Rectal smooth muscle tissue (tissue), 1 donor: Measurements from ENCODE around the gene YPEL4.
A peak's percentile ranks its signal among the peaks of the same experiment; 100 is the strongest.
"Not testable (repeated sequence)": the region's sequence is repeated elsewhere in the genome, so short reads cannot be mapped to it uniquely, and the experiment has no call there.

Experiments
- H3K27ac ChIP-seq: one replicate; pipeline ENCODE4 v1.7.0; 2013; ENCODE audit warnings: low read depth, low read length, inconsistent platforms
- H3K27me3 ChIP-seq: one replicate; pipeline ENCODE4 v1.7.0; 2013; ENCODE audit warnings: low read length; ENCODE audit not compliant: control insufficient read depth, insufficient read depth
- H3K36me3 ChIP-seq: one replicate; pipeline ENCODE4 v1.7.0; 2013; ENCODE audit warnings: low read length; ENCODE audit not compliant: control insufficient read depth, insufficient read depth
- H3K4me1 ChIP-seq: one replicate; pipeline ENCODE4 v1.7.0; 2013; ENCODE audit warnings: low read length; ENCODE audit not compliant: control insufficient read depth, insufficient read depth
- H3K4me3 ChIP-seq: one replicate; pipeline ENCODE4 v1.7.0; 2013; ENCODE audit warnings: low read length
- H3K9ac ChIP-seq: one replicate; pipeline ENCODE4 v1.7.0; 2013; ENCODE audit warnings: low read length

The YPEL4 gene

GRCh38 chr11:57649826-57650738 is at the start of gene YPEL4:
Gene YPEL4 (minus strand): TSS chr11:57649912. CDS start chr11:57647107, 2,805 bp downstream.
- peaks cover 5% of the 10 kb centered on the region for H3K4me1 ChIP-seq
- peaks cover 36% of the 10 kb centered on the region for H3K27me3 ChIP-seq
- no peak within 1 kb of the TSS for H3K9ac ChIP-seq
- no peaks in the 10 kb centered on the region for H3K36me3 ChIP-seq
- H3K27ac ChIP-seq: no peak within 1 kb of the TSS
- peak within 1 kb of the TSS; percentile 52 for H3K4me3 ChIP-seq

GRCh38 chr11:57698843-57699365 is 49.2 kb upstream of the YPEL4 start:
- H3K9ac ChIP-seq: no peak overlapping the region
- H3K36me3 ChIP-seq: peaks cover 37% of the 10 kb centered on the region
- no peak overlapping the region for H3K27ac ChIP-seq
- H3K27me3 ChIP-seq: no peaks in the 10 kb centered on the region
- no peak overlapping the region for H3K4me3 ChIP-seq
- no peaks in the 10 kb centered on the region for H3K4me1 ChIP-seq

- H3K4me1 ChIP-seq: not testable (repeated sequence)
- peaks cover 28% of the 10 kb centered on the region for H3K36me3 ChIP-seq
These were observed 40.8 kb upstream of the YPEL4 start for GRCh38 chr11:57690474-57690873.

GRCh38 chr11:57681168-57681567 is 31.5 kb upstream of the YPEL4 start:
- no peak overlapping the region for H3K4me3 ChIP-seq
- H3K36me3 ChIP-seq: peaks cover 12% of the 10 kb centered on the region
- no peak overlapping the region for H3K27ac ChIP-seq
- no peaks in the 10 kb centered on the region for H3K4me1 ChIP-seq
- no peaks in the 10 kb centered on the region for H3K27me3 ChIP-seq
- H3K9ac ChIP-seq: no peak overlapping the region

More at GRCh38 chr11:57690474-57690873, 40.8 kb upstream of the YPEL4 start:
- H3K4me3 ChIP-seq, H3K9ac ChIP-seq, H3K27me3 ChIP-seq, H3K27ac ChIP-seq: not testable (repeated sequence)

- H3K27ac ChIP-seq: no peak overlapping the region
These were observed 30.8 kb upstream of the YPEL4 start for GRCh38 chr11:57680552-57680874.

GRCh38 chr11:57679396-57679795 is 29.7 kb upstream of the YPEL4 start:
- H3K4me1 ChIP-seq: no peaks in the 10 kb centered on the region
- peaks cover 10% of the 10 kb centered on the region for H3K36me3 ChIP-seq
- no peaks in the 10 kb centered on the region for H3K27me3 ChIP-seq
- no peak overlapping the region for H3K4me3 ChIP-seq
- H3K27ac ChIP-seq: no peak overlapping the region
- no peak overlapping the region for H3K9ac ChIP-seq

More at GRCh38 chr11:57680552-57680874, 30.8 kb upstream of the YPEL4 start:
- Histone ChIP-seq H3K27me3 (no peaks in the 10 kb centered on the region), H3K4me1 (no peaks in the 10 kb centered on the region), H3K36me3 (peaks cover 12% of the 10 kb centered on the region), H3K4me3 (no peak overlapping the region), H3K9ac (no peak overlapping the region)

GRCh38 chr11:57675176-57675941 is 25.6 kb upstream of the YPEL4 start:
- Histone ChIP-seq H3K4me1 (no peaks in the 10 kb centered on the region), H3K27ac (no peak overlapping the region), H3K27me3 (no peaks in the 10 kb centered on the region), H3K4me3 (no peak overlapping the region), H3K9ac (no peak overlapping the region), H3K36me3 (peaks cover 12% of the 10 kb centered on the region)

GRCh38 chr11:57674251-57674650 is 24.5 kb upstream of the YPEL4 start:
- no peak overlapping the region for H3K9ac ChIP-seq
- no peaks in the 10 kb centered on the region for H3K27me3 ChIP-seq
- H3K36me3 ChIP-seq: peaks cover 12% of the 10 kb centered on the region
- no peak overlapping the region for H3K27ac ChIP-seq
- H3K4me3 ChIP-seq: no peak overlapping the region
- H3K4me1 ChIP-seq: peaks cover under 1% of the 10 kb centered on the region

GRCh38 chr11:57668434-57668782 is 18.7 kb upstream of the YPEL4 start:
- peak overlapping the region; percentile 98 for H3K27ac ChIP-seq
- H3K4me3 ChIP-seq: peak overlapping the region; percentile 94
- H3K36me3 ChIP-seq: peaks cover 10% of the 10 kb centered on the region
- H3K27me3 ChIP-seq: no peaks in the 10 kb centered on the region
- peak overlapping the region; percentile 92 for H3K9ac ChIP-seq
- H3K4me1 ChIP-seq: peaks cover 9% of the 10 kb centered on the region

- H3K27ac ChIP-seq: peak within 1 kb of the TSS; percentile 98
- peaks cover 5% of the 10 kb centered on the region for H3K36me3 ChIP-seq
- H3K9ac ChIP-seq: peak within 1 kb of the TSS; percentile 95
- peak within 1 kb of the TSS; percentile 94 for H3K4me3 ChIP-seq
- peaks cover 9% of the 10 kb centered on the region for H3K4me1 ChIP-seq
- no peaks in the 10 kb centered on the region for H3K27me3 ChIP-seq
These were observed 18.2 kb upstream of the YPEL4 start, which contains the start of gene ZDHHC5 for GRCh38 chr11:57667736-57668433. Gene ZDHHC5 (plus strand): TSS chr11:57668114. CDS start chr11:57673091, 4,977 bp downstream.

- Histone ChIP-seq H3K4me3 (peak overlapping the region; percentile 93), H3K4me1 (peaks cover 9% of the 10 kb centered on the region), H3K9ac (peak overlapping the region; percentile 95), H3K36me3 (peaks cover under 1% of the 10 kb centered on the region), H3K27me3 (no peaks in the 10 kb centered on the region), H3K27ac (peak overlapping the region; percentile 98)
These were observed 17.5 kb upstream of the YPEL4 start for GRCh38 chr11:57667117-57667735.
